ENCODE data around the gene CYP39A1. TPM values are rescaled to one million over a fixed set of nuclear protein-coding genes. Genes with fewer than 3 reads are reported as not detected.

The CYP39A1 gene
- total and polyA plus RNA-seq, 3 donors from 2014 or later = 6.5 to 14.1 (median 13.5) TPM

DNA sequence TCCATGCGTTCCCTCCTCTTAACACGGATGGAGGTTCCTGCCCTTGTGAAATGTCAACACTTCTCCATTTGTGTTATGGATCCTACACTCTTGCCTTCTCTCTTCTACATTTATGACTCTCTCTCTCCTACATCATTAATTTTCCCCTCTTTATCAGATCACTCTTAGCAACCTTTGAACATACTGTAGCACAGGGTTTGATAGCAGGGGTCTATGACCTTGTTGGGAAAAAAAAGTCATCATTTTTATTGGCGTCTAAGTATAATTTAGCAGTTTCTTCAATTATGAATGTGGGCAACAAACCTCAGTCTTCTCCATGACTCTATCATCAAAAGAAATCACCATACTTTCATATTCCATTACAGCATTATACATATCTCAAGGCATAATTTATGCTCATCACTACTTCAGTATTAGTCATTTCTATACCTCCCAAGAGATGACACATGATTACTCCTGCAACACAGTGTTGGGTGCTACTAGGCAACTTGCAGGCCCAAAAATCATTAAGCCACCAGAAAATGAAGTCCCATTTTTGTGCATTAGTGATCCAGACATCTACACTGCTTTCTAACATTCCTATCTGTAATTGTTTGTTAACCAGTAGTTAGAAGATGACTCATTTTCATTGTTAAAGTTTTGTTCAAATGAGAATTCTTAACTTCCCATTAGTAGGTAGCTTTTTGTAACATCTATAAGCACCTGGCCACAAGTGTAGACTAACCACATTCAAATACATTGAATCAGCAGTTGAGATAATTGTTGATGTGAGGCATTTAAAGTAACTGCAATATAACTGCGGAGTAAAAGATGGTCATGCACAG lies 9.5 kb downstream of the CYP39A1 start:
- H3K27me3 ChIP-seq = no peaks in the 10 kb centered on the region

GRCh38 chr6:46638650-46639049 lies 14.0 kb downstream of the CYP39A1 start:
- H3K27me3 ChIP-seq = no peaks in the 10 kb centered on the region
- 87 to 91% methylated on average over 2 of the region's 2 CpGs for WGBS, 2 donors
- no peak overlapping the region for H3K4me3 ChIP-seq
- H3K36me3 ChIP-seq (ENCODE audit: low read depth, missing control alignments) = no peaks in the 10 kb centered on the region
- TF ChIP-seq CTCF (IDR thresholded peaks at IDR 0.05) (no peak), POLR2A (IDR thresholded peaks at IDR 0.05) (no peak)
- DNase-seq = no peak
- H3K27ac ChIP-seq = no peak overlapping the region
- H3K4me1 ChIP-seq = no peaks in the 10 kb centered on the region
- intact Hi-C loops (cut with DNase I; ENCODE audit: low total_unique reads) = no loop called here
- H3K9me3 ChIP-seq = no peaks in the 10 kb centered on the region

More for the DNA sequence above, 9.5 kb downstream of the CYP39A1 start:
- no peaks in the 10 kb centered on the region for H3K4me1 ChIP-seq
- H3K4me3 ChIP-seq = no peak overlapping the region
- DNase-seq = no peak
- no peak overlapping the region for H3K27ac ChIP-seq
- no peaks in the 10 kb centered on the region for H3K36me3 ChIP-seq (ENCODE audit: low read depth, missing control alignments)
- WGBS, 2 donors = 86 to 89% methylated on average over 4 of the region's 4 CpGs
- intact Hi-C loops (cut with DNase I; ENCODE audit: low total_unique reads) = no loop called here
- H3K9me3 ChIP-seq = no peaks in the 10 kb centered on the region
- no peak for TF ChIP-seq CTCF (IDR thresholded peaks at IDR 0.05)
- TF ChIP-seq POLR2A (IDR thresholded peaks at IDR 0.05) = no peak

- Histone ChIP-seq H3K4me1 (no peaks in the 10 kb centered on the region), H3K36me3 (ENCODE audit: low read depth, missing control alignments) (no peaks in the 10 kb centered on the region), H3K27me3 (no peaks in the 10 kb centered on the region), H3K27ac (no peak overlapping the region), H3K9me3 (no peaks in the 10 kb centered on the region), H3K4me3 (no peak overlapping the region)
- no peak for TF ChIP-seq CTCF (IDR thresholded peaks at IDR 0.05)
- TF ChIP-seq POLR2A (IDR thresholded peaks at IDR 0.05) = no peak
- no peak for DNase-seq
- intact Hi-C loops (cut with DNase I; ENCODE audit: low total_unique reads) = no loop called here
- WGBS, 2 donors = 84 to 96% methylated on average over 1 of the region's 1 CpG
Measured at GRCh38 chr6:46637933-46638332, 14.7 kb downstream of the CYP39A1 start.

DNA sequence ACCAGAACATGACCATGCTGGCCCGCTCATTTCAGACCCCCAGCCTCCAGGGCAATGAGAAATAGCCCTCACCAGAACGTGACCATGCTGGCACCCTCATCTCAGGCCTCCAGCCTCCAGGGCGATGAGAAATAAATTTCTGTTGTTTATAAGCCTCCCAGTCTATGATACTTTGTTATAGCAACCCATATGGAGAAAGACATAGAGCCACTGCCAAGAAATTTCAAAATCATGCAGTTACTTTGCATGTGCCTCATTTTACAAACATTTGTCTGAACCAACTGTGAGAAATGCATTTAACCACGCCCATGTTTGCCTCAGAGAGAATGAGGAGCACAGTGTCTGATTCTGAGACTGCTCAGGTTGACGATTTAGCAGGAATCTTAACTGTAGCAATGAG lies 15.5 kb downstream of the CYP39A1 start:
- intact Hi-C loops (cut with DNase I; ENCODE audit: low total_unique reads) = no loop called here
- no peaks in the 10 kb centered on the region for H3K36me3 ChIP-seq (ENCODE audit: low read depth, missing control alignments)
- H3K4me3 ChIP-seq = no peak overlapping the region
- DNase-seq = no peak
- H3K27me3 ChIP-seq = no peaks in the 10 kb centered on the region
- no peaks in the 10 kb centered on the region for H3K4me1 ChIP-seq
- no peak overlapping the region for H3K27ac ChIP-seq
- TF ChIP-seq CTCF (IDR thresholded peaks at IDR 0.05) (no peak), POLR2A (IDR thresholded peaks at IDR 0.05) (no peak)
- H3K9me3 ChIP-seq = no peaks in the 10 kb centered on the region
- 90 to 94% methylated on average over 4 to 5 of the region's 5 CpGs for WGBS, 2 donors

DNA sequence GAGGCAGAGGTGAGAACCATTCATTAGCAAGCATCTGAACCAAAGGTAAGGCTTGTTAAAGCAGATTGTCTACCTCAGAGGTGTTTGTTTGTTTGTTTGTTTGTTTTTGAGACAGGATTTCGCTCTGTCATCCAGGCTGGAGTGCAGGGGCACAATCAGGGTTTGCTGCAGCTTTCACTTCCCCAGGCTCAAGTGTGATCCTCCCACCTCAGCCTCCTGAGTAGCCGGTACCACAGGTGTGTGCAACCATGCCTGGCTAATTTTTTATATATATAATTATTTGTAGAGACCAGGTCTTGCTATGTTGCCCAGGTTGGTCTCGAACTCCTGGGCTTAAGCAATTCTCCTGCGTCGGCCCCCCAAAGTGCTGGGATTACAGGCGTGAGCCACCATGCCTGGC lies 17.2 kb downstream of the CYP39A1 start:
- no peak for DNase-seq
- intact Hi-C loops (cut with DNase I; ENCODE audit: low total_unique reads) = no loop called here
- WGBS, 2 donors = 83 to 96% methylated on average over 6 of the region's 6 CpGs
- Histone ChIP-seq H3K36me3 (ENCODE audit: low read depth, missing control alignments) (no peaks in the 10 kb centered on the region), H3K9me3 (no peaks in the 10 kb centered on the region), H3K4me1 (no peaks in the 10 kb centered on the region), H3K4me3 (no peak overlapping the region), H3K27me3 (no peaks in the 10 kb centered on the region), H3K27ac (no peak overlapping the region)
- TF ChIP-seq POLR2A (IDR thresholded peaks at IDR 0.05) (no peak), CTCF (IDR thresholded peaks at IDR 0.05) (no peak)
